MM.1S (cell line): ENCODE results near the gene ASCC3.

Source experiments
- DNase-seq: peaks from one replicate; pipeline ENCODE4 v3.0.0-alpha.2; 2015
- H2AFZ ChIP-seq: fragments of 300-600 bp; sonication (generic); 2 replicates; pipeline ENCODE4 v1.6.0; 2016; ENCODE audit warnings: antibody characterized with exemption, low read length
- H3F3A ChIP-seq: fragments of 300-600 bp; sonication (generic); 2 replicates; pipeline ENCODE4 v1.6.1; 2016; ENCODE audit warnings: mild to moderate bottlenecking, antibody characterized with exemption, low read length, moderate library complexity, mixed read lengths; ENCODE audit not compliant: insufficient read depth
- H3K27ac ChIP-seq: fragments of 300-600 bp; sonication (generic); 2 replicates; pipeline ENCODE4 v1.5.1; 2016; ENCODE audit warnings: mild to moderate bottlenecking, low read length
- H3K27me3 ChIP-seq: fragments of 300-600 bp; sonication (generic); replicated peaks from 2 replicates; pipeline ENCODE4 v1.6.0; 2016; ENCODE audit warnings: low read length; ENCODE audit not compliant: insufficient read depth
- H3K36me3 ChIP-seq: fragments of 300-600 bp; sonication (generic); replicated peaks from 2 replicates; pipeline ENCODE4 v1.6.1; 2016; ENCODE audit warnings: mild to moderate bottlenecking, low read length, mixed read lengths; ENCODE audit not compliant: insufficient read depth
- H3K4me1 ChIP-seq: fragments of 300-600 bp; sonication (generic); 2 replicates; pipeline ENCODE4 v1.6.1; 2016; ENCODE audit warnings: low read length, mixed read lengths
- H3K4me2 ChIP-seq: fragments of 300-600 bp; sonication (generic); 2 replicates; pipeline ENCODE4 v1.6.0; 2016; ENCODE audit warnings: low read depth, low read length
- H3K4me3 ChIP-seq: fragments of 300-600 bp; sonication (generic); 2 replicates; pipeline ENCODE4 v1.5.1; 2016; ENCODE audit warnings: low read length, mixed read lengths
- H3K79me2 ChIP-seq: fragments of 300-600 bp; sonication (generic); 2 replicates; pipeline ENCODE4 v1.6.1; 2016; ENCODE audit warnings: mixed run types, low read length, mixed read lengths
- H3K9ac ChIP-seq: fragments of 300-600 bp; sonication (generic); 2 replicates; pipeline ENCODE4 v1.6.1; 2016; ENCODE audit warnings: low read length, mixed read lengths
- H3K9me2 ChIP-seq: fragments of 300-600 bp; sonication (generic); replicated peaks from 2 replicates; pipeline ENCODE4 v1.6.1; 2016; ENCODE audit warnings: mild to moderate bottlenecking, low read length, mixed read lengths; ENCODE audit not compliant: insufficient read depth
- H3K9me3 ChIP-seq: fragments of 300-600 bp; sonication (generic); replicated peaks from 2 replicates; pipeline ENCODE4 v1.6.1; 2016; ENCODE audit warnings: mild to moderate bottlenecking, low read length, mixed read lengths; ENCODE audit not compliant: insufficient read depth
- H4K20me1 ChIP-seq: fragments of 300-600 bp; sonication (generic); 2 replicates; pipeline ENCODE4 v1.6.1; 2016; ENCODE audit warnings: mild to moderate bottlenecking, low read length, moderate library complexity, mixed read lengths; ENCODE audit not compliant: insufficient read depth
- EZH2 ChIP-seq: fragments of 300-600 bp; sonication (generic); optimal IDR thresholded peaks from 2 replicates; pipeline ENCODE3; 2017; ENCODE audit warnings: low read depth, mild to moderate bottlenecking, antibody characterized with exemption, low read length, mixed read lengths
- EZH2phosphoT487 ChIP-seq: fragments of 300-600 bp; sonication (generic); IDR thresholded peaks from 2 replicates; pipeline ENCODE4 v1.6.1; 2018; ENCODE audit warnings: antibody characterized with exemption, low read length
- TF ChIP-seq, protein P1 (sequence below): fragments of 300-600 bp; sonication (generic); IDR thresholded peaks from 2 replicates; pipeline ENCODE4 v1.5.1; 2016; ENCODE audit warnings: antibody characterized with exemption, low read length, mixed read lengths

Gene ASCC3

DNA sequence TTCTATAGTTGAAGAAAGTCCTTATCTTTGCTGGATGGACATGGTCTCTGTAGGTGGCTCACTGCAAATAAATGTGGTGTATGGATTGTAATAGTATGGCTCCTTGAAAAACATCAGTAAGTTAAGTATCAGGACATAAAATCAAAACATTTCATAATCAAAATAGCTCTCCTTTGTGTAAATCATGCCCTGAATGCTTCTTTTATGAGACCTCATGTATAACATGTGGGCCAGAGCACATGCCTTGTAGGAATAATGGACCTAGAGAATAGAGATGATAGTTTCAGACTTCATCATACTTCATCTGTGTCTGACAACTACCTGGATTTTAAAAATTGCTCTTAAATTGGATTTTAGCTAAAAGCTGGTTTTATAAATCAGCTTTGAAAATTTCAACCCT is 159.9 kb downstream of the ASCC3 start:
- no peak overlapping the region for H2AFZ ChIP-seq
- H3K9me2 ChIP-seq = no peaks in the 10 kb centered on the region
- no peaks in the 10 kb centered on the region for H3F3A ChIP-seq
- no peak overlapping the region for H3K9ac ChIP-seq
- no peak overlapping the region for H3K27ac ChIP-seq
- H4K20me1 ChIP-seq = no peaks in the 10 kb centered on the region
- H3K36me3 ChIP-seq = no peaks in the 10 kb centered on the region; the same call in 1 of the 2 replicates
- H3K4me1 ChIP-seq = no peaks in the 10 kb centered on the region
- H3K4me3 ChIP-seq = no peak overlapping the region
- H3K9me3 ChIP-seq = no peaks in the 10 kb centered on the region
- H3K4me2 ChIP-seq = no peak overlapping the region
- H3K27me3 ChIP-seq = no peaks in the 10 kb centered on the region
- no peaks in the 10 kb centered on the region for H3K79me2 ChIP-seq
- no peak for DNase-seq
- no peak for TF ChIP-seq EZH2
- TF ChIP-seq, protein P1, sequence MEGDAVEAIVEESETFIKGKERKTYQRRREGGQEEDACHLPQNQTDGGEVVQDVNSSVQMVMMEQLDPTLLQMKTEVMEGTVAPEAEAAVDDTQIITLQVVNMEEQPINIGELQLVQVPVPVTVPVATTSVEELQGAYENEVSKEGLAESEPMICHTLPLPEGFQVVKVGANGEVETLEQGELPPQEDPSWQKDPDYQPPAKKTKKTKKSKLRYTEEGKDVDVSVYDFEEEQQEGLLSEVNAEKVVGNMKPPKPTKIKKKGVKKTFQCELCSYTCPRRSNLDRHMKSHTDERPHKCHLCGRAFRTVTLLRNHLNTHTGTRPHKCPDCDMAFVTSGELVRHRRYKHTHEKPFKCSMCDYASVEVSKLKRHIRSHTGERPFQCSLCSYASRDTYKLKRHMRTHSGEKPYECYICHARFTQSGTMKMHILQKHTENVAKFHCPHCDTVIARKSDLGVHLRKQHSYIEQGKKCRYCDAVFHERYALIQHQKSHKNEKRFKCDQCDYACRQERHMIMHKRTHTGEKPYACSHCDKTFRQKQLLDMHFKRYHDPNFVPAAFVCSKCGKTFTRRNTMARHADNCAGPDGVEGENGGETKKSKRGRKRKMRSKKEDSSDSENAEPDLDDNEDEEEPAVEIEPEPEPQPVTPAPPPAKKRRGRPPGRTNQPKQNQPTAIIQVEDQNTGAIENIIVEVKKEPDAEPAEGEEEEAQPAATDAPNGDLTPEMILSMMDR = no peak
- TF ChIP-seq EZH2phosphoT487 = no peak

DNA sequence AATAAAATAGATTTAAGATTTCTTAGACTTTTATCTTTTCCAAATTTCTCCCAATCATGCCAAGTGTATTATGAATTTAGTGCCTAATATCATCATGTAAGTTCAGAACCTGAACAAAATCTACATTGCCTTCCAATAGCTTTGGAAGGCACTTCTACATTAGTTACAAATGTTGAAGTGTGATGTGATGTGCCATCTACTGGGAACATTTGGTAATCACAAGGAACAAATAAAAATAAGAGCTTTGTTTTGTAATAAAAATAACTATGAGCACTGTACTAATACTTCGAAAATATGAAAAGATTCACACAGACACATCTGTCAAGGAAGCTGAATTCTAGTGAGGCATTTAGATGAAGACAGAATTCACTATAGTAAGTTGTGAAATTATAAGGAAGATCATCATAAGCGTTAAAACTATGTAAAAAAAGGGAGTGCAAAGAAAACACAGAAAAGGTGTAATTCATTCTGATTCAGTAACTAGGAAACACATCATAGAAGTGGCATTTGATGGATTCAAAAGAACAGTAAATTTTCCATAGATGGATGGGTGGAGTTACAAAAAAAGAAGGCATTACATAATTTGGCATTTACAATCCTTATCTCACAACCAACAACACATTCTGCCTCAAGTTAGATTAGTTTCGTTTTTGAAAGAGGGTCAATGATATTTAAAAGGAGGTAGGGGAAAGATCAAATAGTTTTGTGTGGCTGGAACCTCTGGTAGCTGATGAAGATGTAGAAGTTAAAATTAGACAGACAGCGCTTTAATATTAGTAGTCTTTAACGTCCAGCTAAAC is 161.0 kb downstream of the ASCC3 start:
- no peak overlapping the region for H3K4me2 ChIP-seq
- H4K20me1 ChIP-seq = no peaks in the 10 kb centered on the region
- no peak overlapping the region for H3K9ac ChIP-seq
- peak; percentile 21 for DNase-seq
- H2AFZ ChIP-seq = no peak overlapping the region
- TF ChIP-seq EZH2phosphoT487 = no peak
- TF ChIP-seq, protein P1 = peak; percentile 48
- no peak for TF ChIP-seq EZH2
- no peak overlapping the region for H3K27ac ChIP-seq
- no peaks in the 10 kb centered on the region for H3K27me3 ChIP-seq
- H3K36me3 ChIP-seq = no peaks in the 10 kb centered on the region; the same call in 1 of the 2 replicates
- no peaks in the 10 kb centered on the region for H3F3A ChIP-seq
- H3K9me2 ChIP-seq = no peaks in the 10 kb centered on the region
- no peaks in the 10 kb centered on the region for H3K4me1 ChIP-seq
- H3K4me3 ChIP-seq = no peak overlapping the region
- no peaks in the 10 kb centered on the region for H3K79me2 ChIP-seq
- no peaks in the 10 kb centered on the region for H3K9me3 ChIP-seq

DNA sequence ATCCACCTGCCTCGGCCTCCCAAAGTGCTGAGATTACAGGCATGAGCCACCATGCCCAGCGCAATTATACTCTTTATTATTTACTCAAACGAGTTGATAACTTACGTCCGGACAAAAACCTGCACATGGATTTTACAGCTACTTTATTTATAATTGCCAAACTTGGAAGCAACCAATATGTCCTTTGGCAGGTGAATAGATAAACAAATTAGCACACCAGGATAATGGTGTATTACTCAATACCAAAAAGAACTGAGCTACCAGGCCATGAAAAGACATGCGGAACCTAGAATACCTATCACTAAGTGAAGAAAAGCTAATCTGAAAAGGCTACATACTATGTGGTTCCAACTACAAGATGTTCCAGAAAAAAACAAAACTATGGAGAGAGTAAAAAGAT is 168.1 kb downstream of the ASCC3 start:
- Histone ChIP-seq H3K9me3 (no peaks in the 10 kb centered on the region), H3K9ac (no peak overlapping the region), H2AFZ (no peak overlapping the region), H3K27ac (no peak overlapping the region), H3K4me1 (no peaks in the 10 kb centered on the region), H4K20me1 (no peaks in the 10 kb centered on the region), H3K4me2 (no peak overlapping the region), H3K9me2 (no peaks in the 10 kb centered on the region), H3K79me2 (no peaks in the 10 kb centered on the region), H3F3A (no peaks in the 10 kb centered on the region), H3K4me3 (no peak overlapping the region), H3K27me3 (no peaks in the 10 kb centered on the region), H3K36me3 (no peaks in the 10 kb centered on the region; the same call in 1 of the 2 replicates)
- DNase-seq = no peak
- TF ChIP-seq, protein P1 = no peak
- no peak for TF ChIP-seq EZH2
- no peak for TF ChIP-seq EZH2phosphoT487
